Frontal cortex (tissue), 4 donors: Measurements from ENCODE around the gene DUSP8. TPM values are rescaled to one million over a fixed set of nuclear protein-coding genes. Genes with fewer than 3 reads are reported as not detected.
A peak's percentile ranks its signal among the peaks of the same experiment; 100 is the strongest.
"Not testable (repeated sequence)": the region's sequence is repeated elsewhere in the genome, so short reads cannot be mapped to it uniquely, and the experiment has no call there.

Experiments used
- DNase-seq, 2 donors: peaks; one replicate each; pipeline ENCODE4 v3.0.0; 2012; ENCODE audit warnings: low spot score in 2 of 2
- FAIRE-seq: peaks from 2 replicates; lab custom pipeline; 2012; peaks lifted over from hg19 to GRCh38; lab: Jason Lieb, UNC
- total RNA-seq: library from RNA; depleted of rRNA; stranded (reverse); fragments of >200 nt; gene quantifications from one replicate; pipeline ENCODE4 v1.2.3, GENCODE V29; 2014
- donor health status: control.
- donor health status: control.
- donor health status: control.

Gene DUSP8
- total RNA-seq, 1 donor from 2014 or later: 4.1 TPM

DNA sequence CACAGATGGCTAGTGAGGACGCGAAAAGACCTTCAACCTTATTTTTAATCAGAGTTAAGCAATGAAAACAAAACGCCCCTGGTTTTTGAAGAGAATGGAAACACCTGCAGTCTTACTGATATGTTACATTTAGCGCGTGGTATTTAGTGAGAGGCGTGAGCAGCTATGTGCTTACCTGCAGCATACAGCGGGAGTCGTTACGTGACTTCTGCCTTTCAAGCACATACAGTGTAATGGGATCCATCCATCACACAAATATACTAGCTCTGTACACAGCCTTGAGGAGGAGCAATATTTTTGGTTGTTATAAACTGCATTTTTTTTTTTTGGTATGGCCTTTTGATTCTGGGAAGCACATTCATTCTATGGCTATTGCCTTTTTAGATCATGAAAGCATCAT, 20.6 kb upstream of the DUSP8 start:
- DNase-seq: no peak

DNA sequence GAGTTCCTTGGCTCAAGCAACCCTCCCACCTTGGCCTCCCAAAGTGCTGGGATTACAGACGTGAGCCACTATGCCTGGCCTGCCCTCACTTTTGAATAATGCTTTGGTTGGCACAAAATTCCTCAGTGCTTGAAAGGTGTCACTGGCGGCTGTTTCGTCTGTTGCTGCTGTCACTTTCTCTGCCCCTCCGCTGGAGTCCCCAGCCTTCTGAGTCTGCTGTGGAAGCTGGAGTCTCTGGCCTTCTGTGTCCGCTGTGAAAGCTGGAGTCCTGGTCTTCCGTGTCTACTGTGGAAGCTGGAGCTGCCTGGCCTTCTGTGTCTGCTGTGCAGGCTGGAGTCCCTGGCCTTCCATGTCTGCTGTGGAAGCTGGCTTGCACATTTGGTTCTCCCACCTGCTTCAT, 17.9 kb upstream of the DUSP8 start:
- DNase-seq: no peak
- no peak for FAIRE-seq

More for the DNA sequence above, 20.6 kb upstream of the DUSP8 start:
- FAIRE-seq: no peak

DNA sequence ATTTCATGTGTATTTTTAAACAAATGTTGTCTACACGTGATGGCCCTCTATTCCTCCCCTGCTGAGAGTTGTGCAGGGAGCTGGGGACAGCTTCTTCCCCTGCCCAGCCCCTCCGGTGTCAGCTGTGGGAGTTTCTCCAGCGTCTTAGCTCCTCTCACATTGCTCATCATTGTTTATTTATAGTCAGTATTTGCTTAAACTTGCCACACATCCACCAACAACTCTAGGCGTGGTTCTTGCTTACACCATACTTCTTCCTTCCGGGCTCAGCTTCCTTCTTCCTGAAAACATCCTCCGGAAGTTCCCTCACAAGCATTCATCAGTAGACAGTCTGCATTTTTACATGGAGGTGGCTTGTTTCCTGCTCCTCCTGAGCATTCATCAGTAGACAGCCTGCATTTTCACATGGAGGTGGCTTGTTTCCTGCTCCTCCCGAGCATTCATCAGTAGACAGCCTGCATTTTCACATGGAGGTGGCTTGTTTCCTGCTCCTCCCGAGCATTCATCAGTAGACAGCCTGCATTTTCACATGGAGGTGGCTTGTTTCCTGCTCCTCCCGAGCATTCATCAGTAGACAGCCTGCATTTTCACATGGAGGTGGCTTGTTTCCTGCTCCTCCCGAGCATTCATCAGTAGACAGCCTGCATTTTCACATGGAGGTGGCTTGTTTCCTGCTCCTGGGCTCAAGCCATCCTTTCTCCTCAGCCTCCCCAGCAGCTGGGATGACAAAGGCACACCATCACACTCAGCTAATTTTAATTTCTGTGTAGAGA, 17.3 kb upstream of the DUSP8 start:
- not testable (repeated sequence) for FAIRE-seq, DNase-seq

DNA sequence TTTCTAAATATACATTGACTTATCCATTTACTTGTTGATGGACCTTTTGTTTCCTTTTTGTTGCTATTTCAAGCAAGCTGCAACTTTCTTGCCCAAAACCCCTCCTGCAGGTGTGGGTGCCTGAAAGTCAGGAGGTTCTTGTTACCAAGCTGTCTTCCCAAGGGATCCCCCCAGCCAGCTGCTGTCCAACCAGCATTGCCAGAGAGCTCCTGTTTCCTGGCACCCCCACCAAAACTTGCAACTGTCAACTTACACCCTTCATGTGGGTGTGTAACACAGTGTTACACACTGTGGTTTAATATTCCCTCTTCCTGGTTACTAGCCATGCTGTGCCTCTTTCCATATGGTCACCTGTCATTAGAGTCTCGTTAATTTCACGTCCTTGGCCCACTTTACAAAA, 14.6 kb upstream of the DUSP8 start:
- FAIRE-seq (no peak), DNase-seq (no peak)

DNA sequence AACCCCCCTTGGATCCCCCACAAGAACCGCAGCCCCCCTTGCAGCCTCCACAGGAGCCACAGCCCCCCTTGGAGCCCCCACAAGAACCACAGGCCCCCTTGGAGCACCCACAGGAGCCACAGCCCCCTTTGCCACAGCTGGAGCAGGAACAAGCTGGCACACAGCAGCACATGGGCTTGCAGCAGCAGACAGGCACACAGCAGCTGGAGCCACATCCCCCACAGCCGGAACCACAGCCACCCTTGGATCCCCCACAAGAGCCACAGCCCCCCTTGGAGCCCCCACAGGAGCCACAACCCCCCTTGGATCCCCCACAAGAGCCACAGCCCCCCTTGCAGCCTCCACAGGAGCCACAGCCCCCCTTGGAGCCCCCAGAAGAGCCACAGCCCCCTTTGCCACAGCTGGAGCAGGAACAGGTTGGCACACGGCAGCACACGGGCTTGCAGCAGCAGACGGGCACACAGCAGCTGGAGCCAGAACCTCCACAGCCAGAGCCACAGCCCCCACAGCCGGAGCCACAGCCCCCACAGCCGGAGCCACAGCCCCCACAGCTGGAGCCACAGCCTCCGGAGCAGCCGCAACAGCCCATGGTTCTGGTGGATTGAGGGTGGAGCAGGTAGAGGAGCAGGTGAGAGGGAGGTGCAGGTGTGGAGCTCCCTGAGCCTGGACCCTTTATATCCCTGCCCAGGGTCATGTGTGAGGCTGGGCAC, 12.7 kb upstream of the DUSP8 start, which contains the start of gene KRTAP5-1:
KRTAP5-1 (minus strand) TSS at position 623 of the 710 bp plus-strand sequence; CDS start at position 589, 34 bp downstream.
- not testable (repeated sequence) for FAIRE-seq, DNase-seq

DNA sequence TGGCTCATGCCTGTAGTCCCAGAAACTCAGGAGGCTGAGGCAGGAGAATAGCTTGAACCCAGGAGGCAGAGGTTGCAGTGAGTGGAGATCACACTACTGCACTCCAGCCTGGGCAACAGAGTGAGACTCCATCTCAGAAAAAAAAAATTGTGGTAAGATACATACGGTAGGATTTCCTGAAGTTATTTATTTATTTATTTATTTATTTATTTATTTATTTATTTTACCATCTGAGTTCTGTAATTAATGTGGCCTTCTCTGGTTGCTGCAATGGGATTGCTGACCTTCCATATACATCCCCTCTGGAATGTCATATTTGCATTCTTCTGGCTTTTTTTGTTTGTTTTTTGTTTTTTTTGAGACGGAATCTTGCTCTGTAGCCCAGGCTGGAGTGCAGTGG, 10.8 kb upstream of the DUSP8 start:
- DNase-seq, FAIRE-seq: not testable (repeated sequence)

DNA sequence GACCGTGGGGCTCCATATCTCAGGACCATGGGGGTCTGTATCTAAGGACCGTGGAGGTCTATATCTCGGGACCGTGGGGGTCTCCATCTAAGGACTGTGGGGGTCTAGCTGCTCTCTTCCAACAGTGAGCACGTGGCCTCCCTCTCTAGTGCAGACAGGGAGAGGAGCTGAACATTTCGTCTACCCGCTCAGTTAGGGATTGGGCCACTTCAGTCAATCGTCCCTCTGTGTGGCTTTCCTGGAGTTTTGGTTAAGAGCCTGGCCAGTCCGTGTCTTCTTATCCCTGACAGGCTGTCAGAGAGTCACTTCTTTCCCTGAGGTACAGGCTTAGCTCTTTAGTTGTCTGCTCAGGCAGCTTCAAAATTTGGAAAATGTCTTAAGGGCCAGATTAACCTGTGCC, 9.9 kb upstream of the DUSP8 start:
- FAIRE-seq (no peak), DNase-seq (no peak)

DNA sequence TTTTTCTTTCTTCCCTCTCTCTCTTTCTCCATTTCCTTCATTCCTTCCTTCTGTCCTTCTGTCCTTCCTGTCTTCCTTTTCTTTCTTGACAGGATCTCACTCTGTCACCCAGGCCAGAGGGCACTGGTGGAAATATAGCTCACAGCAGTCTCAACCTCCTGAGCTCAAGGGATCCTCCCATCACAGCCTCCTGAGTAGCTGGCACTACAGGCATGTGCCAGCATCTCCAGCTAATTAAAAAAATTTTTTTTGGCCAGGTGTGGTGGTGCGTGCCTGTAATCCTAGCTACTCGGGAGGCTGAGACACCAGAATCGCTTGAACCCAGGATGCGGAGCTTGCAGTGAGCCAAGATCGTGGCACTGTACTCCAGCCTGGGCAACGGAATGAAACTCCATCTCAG, 4.8 kb upstream of the DUSP8 start:
- FAIRE-seq (no peak), DNase-seq (no peak)

DNA sequence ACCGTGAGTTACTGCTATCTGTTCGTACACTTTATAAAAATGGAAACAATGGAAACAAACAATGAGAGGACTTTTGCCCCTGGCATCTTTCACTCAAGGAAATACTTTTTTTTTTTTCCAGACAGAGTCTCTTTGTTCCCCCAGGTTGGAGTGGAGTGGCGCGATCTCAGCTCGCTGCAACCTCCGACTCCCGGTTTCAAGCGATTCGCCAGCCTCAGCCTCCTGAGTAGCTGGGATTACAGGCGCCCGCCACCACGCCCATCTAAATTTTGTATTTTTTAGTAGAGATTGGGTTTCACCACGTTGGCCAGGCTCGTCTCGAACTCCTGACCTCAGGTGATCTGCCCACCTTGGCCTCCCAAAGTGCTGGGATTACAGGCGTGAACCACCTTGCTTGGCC, 3.7 kb upstream of the DUSP8 start:
- FAIRE-seq, DNase-seq: not testable (repeated sequence)

DNA sequence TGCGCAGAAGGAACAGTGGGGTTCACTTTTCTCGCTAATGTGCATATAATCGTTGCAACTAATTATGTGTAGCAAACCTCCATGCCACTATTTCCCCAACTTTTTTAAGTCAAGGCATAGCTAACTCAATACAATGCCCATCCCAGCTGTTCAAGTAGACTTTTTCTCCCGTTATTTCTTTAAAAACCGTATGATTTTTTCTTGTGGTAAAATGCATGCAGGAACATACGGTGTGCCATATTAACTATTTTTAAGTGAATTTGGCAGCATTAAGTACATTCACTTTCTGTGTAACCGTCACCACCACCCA, 2.8 kb upstream of the DUSP8 start:
- FAIRE-seq (no peak), DNase-seq (no peak)

DNA sequence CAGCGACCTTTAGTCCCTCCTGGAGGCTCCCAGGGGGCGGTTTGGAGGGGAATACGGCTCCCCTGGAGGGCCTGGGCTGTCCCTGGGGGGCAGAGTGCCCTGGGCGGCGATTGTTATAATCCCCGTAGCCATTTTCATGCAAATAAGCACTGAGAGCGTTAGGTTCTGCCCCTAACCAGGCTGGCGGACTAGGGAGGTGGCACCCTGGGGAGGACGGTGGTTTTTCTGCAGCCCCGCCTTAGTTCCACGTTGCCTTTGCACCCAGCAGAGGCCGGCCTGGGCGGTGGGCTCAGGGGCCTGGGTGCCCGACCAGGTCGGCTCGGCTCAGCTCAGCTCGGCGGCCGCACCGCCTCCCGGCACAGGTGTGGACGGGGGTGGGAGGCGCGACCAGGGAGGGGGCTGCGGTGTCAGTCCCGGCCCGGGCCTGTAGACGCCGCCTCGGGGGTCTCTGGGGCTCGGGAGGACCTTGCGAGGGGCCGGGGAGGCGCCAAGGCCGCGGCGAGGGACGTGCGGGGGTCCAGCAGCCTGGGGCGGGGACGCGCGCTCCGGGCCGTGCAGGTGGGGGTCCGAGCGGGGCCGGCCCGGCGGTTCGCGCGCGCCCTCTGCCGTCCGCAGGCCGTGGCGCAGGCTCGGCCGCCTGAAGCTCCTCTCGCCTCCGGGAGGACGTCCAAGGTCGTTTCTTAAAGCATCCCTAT, 2.3 kb upstream of the DUSP8 start:
- DNase-seq (peak; percentile 75 to 82), FAIRE-seq (no peak)

DNA sequence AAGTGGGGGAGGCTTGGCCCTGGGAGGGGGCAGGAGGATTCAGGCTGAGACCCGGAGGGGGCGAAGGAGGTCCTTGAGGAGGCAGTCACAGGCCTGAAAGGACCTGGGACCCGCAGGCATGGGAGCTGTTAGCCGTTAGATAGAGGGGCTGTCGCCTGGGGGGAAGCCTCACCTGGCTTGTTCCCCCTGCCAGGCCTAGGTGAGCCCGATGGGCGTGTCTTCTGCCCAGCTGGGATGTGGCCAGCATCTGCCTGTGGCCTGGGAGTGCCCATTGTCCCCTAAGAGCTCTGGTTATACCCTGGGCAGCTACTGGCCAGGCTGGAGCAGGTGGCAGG, 1.8 kb upstream of the DUSP8 start:
- FAIRE-seq (no peak), DNase-seq (peak in 1 of 2 donors; percentile 17)

DNA sequence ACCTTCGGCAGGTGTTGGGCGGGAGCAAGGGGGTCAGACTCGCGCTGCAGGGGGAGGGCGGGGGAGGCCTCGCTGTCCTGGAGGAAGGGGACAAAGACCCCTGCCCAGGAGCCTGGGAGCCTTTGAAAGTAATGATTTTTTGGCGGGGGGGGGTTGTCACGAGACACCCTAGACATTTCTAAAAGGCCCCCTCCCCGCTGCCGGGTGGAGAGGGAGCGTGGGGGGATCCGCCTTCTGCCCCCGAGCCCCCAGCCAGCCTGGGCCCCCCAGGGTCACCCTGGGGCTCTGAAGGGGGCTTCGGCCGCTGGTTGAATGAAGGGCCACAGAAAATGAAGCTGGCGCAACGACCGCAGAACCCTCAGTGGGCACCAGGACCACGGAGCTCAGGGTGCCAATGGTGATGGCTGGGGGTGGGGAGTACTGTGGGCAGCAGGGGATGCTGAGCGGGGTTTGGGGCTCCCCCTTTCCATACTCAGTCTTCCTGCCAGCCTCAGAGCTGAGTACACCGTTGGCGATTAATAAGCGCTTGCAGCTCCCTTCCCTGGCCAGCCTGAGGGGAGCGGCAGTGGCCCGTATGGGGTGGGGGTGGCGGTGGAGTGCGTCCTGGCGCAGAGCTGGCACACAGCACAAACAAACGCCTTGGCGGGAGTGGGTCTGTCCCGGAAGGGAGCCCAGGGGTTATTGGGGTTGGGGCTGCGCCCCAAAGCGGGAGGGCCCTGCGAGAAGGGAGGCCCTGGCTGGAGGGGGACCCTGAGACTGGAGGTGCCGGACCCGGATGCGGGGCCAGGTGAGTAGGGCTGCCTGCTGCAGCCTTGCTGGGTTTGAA, 1.2 kb upstream of the DUSP8 start:
- DNase-seq: peak in 1 of 2 donors; percentile 37
- FAIRE-seq: no peak

DNA sequence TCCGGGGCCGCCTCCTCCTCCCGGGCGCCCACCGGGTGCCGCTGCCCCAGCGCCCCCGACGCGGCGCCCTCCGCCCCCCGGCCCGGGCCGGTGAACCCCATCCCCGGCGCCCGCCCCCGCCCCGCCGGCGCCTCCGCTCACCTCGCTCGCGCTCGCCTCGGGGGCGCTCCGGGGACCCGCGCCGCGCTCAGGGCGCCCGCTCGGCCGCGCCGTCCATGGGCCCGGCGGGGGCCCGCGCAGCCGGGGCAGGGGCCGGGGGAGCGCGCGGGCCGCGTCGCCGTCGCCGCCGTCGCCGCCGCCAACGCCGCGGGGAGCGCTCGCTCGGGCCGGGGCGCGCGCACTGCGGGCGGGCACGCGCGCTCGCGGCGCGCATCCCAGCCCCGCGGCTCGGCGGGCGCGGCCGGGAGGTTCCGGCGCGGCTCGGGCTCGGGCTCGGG, 293 bp downstream of the DUSP8 start:
- FAIRE-seq: no peak
- no peak for DNase-seq

DNA sequence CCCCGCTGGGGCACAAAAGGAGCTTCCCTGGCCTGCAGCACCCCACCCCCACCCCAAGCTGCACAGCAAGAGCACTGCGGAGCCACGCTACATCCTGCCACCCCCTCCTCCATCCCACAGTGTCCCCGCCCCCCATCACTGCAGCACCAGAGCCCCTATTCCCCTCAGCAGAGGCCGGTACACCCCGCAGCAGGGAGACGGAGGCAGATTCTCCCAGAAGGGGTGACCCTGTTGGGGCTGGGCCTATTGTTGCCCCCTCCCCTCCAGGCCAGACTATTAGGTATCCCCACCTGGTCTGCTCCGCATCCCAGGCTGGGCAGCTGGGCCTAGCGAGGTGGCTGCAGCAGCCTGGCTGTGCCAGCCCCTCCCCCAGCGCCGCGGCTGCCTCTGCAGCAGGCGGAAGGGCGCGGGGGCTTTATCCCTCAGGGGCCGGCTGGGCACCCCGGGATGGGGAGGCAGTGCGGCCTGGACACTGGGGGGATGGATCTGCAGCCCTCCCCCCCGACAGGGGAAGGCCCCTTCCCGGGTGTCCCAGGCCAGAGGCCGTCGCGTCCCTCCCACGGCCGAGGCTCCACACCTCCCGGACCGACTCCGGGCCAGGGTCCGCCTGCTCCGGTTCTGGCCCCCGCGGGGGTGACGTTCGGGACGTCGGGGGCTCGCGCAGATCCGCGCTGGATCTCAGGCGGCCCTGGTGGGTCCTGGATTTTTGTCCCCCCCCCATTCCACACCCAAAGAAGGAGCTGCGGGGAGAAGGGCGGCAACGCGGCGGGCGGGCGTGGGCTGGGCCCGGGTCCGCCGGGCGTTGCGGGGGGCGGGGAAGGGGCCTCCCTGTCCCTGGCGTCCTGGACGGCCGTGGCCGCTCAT, 943 bp downstream of the DUSP8 start:
- peak in 1 of 2 donors; percentile 35 for DNase-seq

DNA sequence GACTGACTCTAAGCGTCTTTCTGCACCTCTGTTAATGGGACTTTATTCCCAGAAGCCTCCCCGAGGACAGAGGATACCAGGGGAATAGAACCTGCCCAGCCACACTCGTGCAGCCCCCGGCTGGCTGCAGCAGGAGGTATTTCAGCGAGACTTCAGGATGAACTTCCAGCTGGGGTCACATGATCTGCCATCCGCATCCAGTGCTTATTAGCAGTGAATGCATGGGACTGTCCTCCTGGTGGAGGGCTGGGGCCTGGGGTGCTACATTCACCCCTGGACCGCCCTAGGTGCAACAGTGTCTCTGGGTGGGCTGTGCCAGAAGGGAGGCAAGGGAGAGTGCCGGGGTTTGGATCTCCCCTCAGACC, 1.6 kb downstream of the DUSP8 start:
- FAIRE-seq: no peak
- DNase-seq: peak in 1 of 2 donors; percentile 9

More for the DNA sequence above, 943 bp downstream of the DUSP8 start:
- no peak for FAIRE-seq

DNA sequence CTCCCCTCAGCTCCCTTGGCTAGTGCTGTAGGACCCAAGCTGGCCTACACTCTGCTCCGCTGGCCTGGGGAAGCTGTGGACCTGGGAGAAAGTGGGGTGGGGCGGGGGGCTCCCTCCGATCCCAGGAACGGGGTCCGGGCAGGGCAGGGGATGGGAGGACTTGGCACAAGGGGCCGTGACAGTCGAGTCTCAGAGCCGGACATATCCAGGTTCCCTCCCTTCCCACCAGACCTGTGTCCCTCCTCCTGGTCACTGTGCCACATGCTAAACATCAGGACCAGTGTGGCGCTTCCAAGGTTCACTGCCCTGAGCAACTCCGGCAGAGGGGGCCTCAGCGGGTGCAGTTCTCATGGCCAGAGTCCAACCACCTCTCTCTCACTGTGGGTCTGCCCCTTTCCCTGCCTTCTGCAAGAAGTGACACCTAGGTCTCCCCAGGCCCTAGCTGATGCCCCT, 2.0 kb downstream of the DUSP8 start:
- DNase-seq: peak in 1 of 2 donors; percentile 2
- no peak for FAIRE-seq

DNA sequence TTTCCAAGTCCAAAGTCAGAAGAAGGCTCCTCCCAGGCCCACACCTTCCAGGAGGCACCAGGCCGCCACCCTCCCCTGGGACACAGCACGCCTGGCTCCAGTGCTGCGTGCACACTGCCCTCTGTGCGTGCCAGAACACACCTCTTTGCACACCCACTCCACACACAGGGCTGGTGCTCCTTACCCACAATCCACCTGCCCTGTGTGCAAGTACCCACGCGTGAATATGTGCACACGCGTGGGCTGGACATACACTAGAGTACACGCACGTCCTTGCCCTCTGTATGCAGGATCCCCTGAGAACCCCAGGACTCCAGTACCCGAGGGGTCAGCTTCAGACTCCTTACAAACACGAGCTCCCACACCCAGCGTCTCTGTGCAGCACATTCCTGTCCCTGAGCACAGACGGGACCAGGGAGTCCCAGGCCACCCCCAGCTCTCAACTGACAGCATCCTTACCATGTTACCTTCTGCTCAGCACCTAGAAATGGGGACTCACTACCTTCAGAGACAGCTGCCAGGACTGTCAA, 2.8 kb downstream of the DUSP8 start:
- FAIRE-seq (no peak), DNase-seq (peak in 1 of 2 donors; percentile 8)

DNA sequence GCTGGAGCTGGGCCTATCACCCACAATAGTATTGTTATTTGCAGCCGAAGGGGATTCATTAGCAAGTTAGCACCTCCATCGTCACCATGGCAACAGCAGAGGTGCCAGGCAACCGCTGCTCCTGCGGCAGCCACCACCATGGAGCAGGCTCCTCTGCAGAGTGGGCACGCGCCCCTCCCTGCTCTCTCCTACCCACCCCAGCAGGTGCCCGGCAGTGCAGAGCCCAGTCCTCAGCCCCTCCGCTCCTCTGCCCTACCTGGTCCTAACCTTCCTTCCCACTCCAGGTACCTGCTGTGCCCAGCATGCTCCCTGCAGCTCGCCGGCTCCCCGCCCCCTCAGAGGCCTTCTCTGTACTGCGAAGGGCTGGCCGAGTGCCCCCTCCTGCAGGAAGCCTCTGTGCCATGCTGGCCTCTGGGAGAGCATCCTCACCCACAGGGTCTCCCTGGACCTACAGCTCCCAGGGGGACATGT, 3.6 kb downstream of the DUSP8 start:
- DNase-seq (no peak), FAIRE-seq (no peak)
